Measurements from ENCODE around the gene CLMN.

DNA sequence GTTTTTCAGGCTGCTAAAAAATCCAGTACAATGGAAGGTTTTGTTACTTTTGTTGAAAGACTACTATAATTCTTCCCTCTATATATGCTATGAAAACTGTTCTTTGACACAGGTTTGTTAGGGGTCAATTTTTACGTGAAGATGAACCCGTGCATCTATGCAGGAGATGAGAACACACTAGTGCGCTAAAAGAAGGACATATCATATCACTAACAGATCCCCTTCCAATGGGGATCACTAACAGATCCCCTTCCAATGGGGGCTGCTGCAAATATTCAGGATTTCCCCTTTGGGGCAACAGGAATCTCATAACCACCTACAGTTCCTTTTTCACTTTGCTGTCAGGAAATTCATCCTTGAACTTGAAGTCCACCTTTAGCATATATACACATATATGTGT, 75.1 kb downstream of the CLMN start:
- TF ChIP-seq, protein P1, sequence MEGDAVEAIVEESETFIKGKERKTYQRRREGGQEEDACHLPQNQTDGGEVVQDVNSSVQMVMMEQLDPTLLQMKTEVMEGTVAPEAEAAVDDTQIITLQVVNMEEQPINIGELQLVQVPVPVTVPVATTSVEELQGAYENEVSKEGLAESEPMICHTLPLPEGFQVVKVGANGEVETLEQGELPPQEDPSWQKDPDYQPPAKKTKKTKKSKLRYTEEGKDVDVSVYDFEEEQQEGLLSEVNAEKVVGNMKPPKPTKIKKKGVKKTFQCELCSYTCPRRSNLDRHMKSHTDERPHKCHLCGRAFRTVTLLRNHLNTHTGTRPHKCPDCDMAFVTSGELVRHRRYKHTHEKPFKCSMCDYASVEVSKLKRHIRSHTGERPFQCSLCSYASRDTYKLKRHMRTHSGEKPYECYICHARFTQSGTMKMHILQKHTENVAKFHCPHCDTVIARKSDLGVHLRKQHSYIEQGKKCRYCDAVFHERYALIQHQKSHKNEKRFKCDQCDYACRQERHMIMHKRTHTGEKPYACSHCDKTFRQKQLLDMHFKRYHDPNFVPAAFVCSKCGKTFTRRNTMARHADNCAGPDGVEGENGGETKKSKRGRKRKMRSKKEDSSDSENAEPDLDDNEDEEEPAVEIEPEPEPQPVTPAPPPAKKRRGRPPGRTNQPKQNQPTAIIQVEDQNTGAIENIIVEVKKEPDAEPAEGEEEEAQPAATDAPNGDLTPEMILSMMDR (IDR thresholded peaks at IDR 0.05; ENCODE audit: control extremely low read depth in 1 of 3, insufficient read depth in 1 of 3, low read depth in 1 of 3, low read length in 3 of 3), result no peak
- no peak for TF ChIP-seq POLR2A (IDR thresholded peaks at IDR 0.05; ENCODE audit: control extremely low read depth in 1 of 2, low read depth in 2 of 2, low read length in 2 of 2)
- no peak for TF ChIP-seq MAFK (IDR thresholded peaks at IDR 0.05; ENCODE audit: low read depth, low read length)
- TF ChIP-seq, protein P2, sequence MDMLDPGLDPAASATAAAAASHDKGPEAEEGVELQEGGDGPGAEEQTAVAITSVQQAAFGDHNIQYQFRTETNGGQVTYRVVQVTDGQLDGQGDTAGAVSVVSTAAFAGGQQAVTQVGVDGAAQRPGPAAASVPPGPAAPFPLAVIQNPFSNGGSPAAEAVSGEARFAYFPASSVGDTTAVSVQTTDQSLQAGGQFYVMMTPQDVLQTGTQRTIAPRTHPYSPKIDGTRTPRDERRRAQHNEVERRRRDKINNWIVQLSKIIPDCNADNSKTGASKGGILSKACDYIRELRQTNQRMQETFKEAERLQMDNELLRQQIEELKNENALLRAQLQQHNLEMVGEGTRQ (IDR thresholded peaks at IDR 0.05; ENCODE audit: low read length), result no peak
- TF ChIP-seq, protein P3, sequence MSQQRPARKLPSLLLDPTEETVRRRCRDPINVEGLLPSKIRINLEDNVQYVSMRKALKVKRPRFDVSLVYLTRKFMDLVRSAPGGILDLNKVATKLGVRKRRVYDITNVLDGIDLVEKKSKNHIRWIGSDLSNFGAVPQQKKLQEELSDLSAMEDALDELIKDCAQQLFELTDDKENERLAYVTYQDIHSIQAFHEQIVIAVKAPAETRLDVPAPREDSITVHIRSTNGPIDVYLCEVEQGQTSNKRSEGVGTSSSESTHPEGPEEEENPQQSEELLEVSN (IDR thresholded peaks at IDR 0.05), result no peak
- no peak for TF ChIP-seq SUZ12 (IDR thresholded peaks at IDR 0.05; ENCODE audit: low read length)
- TF ChIP-seq TEAD4 (IDR thresholded peaks at IDR 0.05; ENCODE audit: low read depth, low read length), result no peak
- no peak for TF ChIP-seq NRF1 (IDR thresholded peaks at IDR 0.05; ENCODE audit: low read depth, low read length)
- TF ChIP-seq KDM1A (IDR thresholded peaks at IDR 0.05; ENCODE audit: borderline replicate concordance, low read length), result no peak

All from H1 (cell line).